ENCODE results near the gene KLHL22. TPM values are rescaled to one million over a fixed set of nuclear protein-coding genes. Genes with fewer than 3 reads are reported as not detected.

The KLHL22 gene
- total and polyA plus RNA-seq, 4 donors: 2.0 to 20.3 (median 8.7) TPM

- Histone ChIP-seq H3K4me3 (ENCODE audit: low read depth in 1 of 3, low read length in 3 of 3) (no peak overlapping the region), H3K27ac (ENCODE audit: low read depth in 1 of 2, low read length in 2 of 2) (no peak overlapping the region), H3K27me3 (ENCODE audit: control insufficient read depth in 4 of 4, insufficient read depth in 4 of 4, low read length in 3 of 4) (no peaks in the 10 kb centered on the region), H3K9me3 (ENCODE audit: control insufficient read depth in 4 of 4, low read length in 3 of 4) (no peaks in the 10 kb centered on the region), H3K36me3 (ENCODE audit: control insufficient read depth in 4 of 4, insufficient read depth in 3 of 4, low read depth in 1 of 4, low read length in 3 of 4) (no peaks in the 10 kb centered on the region), H3K4me1 (ENCODE audit: control insufficient read depth in 4 of 4, insufficient read depth in 4 of 4, low read length in 3 of 4) (peaks cover 4 to 23% (median 15%) of the 10 kb centered on the region in 4 donors), H3K9ac (ENCODE audit: low read depth in 1 of 2, low read length in 2 of 2) (no peak overlapping the region)
- no peak for DNase-seq (ENCODE audit: low spot score)
- WGBS: 79% methylated on average over 2 of the region's 2 CpGs
- no peak for TF ChIP-seq HNF4A (conservative IDR thresholded peaks at IDR 0.05)
- TF ChIP-seq JUND (IDR thresholded peaks at IDR 0.05): no peak
- no peak for TF ChIP-seq RXRA (IDR thresholded peaks at IDR 0.05)
- TF ChIP-seq, protein P1, sequence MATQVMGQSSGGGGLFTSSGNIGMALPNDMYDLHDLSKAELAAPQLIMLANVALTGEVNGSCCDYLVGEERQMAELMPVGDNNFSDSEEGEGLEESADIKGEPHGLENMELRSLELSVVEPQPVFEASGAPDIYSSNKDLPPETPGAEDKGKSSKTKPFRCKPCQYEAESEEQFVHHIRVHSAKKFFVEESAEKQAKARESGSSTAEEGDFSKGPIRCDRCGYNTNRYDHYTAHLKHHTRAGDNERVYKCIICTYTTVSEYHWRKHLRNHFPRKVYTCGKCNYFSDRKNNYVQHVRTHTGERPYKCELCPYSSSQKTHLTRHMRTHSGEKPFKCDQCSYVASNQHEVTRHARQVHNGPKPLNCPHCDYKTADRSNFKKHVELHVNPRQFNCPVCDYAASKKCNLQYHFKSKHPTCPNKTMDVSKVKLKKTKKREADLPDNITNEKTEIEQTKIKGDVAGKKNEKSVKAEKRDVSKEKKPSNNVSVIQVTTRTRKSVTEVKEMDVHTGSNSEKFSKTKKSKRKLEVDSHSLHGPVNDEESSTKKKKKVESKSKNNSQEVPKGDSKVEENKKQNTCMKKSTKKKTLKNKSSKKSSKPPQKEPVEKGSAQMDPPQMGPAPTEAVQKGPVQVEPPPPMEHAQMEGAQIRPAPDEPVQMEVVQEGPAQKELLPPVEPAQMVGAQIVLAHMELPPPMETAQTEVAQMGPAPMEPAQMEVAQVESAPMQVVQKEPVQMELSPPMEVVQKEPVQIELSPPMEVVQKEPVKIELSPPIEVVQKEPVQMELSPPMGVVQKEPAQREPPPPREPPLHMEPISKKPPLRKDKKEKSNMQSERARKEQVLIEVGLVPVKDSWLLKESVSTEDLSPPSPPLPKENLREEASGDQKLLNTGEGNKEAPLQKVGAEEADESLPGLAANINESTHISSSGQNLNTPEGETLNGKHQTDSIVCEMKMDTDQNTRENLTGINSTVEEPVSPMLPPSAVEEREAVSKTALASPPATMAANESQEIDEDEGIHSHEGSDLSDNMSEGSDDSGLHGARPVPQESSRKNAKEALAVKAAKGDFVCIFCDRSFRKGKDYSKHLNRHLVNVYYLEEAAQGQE (IDR thresholded peaks at IDR 0.05): no peak
- TF ChIP-seq FOXA2 (IDR thresholded peaks at IDR 0.05): no peak
- TF ChIP-seq HNF4G (IDR thresholded peaks at IDR 0.05): no peak
- TF ChIP-seq NR2F2 (IDR thresholded peaks at IDR 0.05): no peak
- no peak for TF ChIP-seq ZBTB33 (IDR thresholded peaks at IDR 0.05)
- no peak for TF ChIP-seq FOXA1 (IDR thresholded peaks at IDR 0.05)
- TF ChIP-seq, protein P2, sequence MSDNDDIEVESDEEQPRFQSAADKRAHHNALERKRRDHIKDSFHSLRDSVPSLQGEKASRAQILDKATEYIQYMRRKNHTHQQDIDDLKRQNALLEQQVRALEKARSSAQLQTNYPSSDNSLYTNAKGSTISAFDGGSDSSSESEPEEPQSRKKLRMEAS (IDR thresholded peaks at IDR 0.05): no peak
- TF ChIP-seq, protein P3, sequence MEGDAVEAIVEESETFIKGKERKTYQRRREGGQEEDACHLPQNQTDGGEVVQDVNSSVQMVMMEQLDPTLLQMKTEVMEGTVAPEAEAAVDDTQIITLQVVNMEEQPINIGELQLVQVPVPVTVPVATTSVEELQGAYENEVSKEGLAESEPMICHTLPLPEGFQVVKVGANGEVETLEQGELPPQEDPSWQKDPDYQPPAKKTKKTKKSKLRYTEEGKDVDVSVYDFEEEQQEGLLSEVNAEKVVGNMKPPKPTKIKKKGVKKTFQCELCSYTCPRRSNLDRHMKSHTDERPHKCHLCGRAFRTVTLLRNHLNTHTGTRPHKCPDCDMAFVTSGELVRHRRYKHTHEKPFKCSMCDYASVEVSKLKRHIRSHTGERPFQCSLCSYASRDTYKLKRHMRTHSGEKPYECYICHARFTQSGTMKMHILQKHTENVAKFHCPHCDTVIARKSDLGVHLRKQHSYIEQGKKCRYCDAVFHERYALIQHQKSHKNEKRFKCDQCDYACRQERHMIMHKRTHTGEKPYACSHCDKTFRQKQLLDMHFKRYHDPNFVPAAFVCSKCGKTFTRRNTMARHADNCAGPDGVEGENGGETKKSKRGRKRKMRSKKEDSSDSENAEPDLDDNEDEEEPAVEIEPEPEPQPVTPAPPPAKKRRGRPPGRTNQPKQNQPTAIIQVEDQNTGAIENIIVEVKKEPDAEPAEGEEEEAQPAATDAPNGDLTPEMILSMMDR (IDR thresholded peaks at IDR 0.05; ENCODE audit: low read depth, low read length, missing input control): no peak
- TF ChIP-seq TAF1 (conservative IDR thresholded peaks at IDR 0.05): no peak
- TF ChIP-seq YY1 (IDR thresholded peaks at IDR 0.05): no peak
- no peak for TF ChIP-seq SP1 (IDR thresholded peaks at IDR 0.05)
- no peak for TF ChIP-seq EGR1 (IDR thresholded peaks at IDR 0.05; ENCODE audit: low read depth in 2 of 2)
These were observed 99.7 kb downstream of the KLHL22 start for GRCh38 chr22:20395907-20396287.

DNA sequence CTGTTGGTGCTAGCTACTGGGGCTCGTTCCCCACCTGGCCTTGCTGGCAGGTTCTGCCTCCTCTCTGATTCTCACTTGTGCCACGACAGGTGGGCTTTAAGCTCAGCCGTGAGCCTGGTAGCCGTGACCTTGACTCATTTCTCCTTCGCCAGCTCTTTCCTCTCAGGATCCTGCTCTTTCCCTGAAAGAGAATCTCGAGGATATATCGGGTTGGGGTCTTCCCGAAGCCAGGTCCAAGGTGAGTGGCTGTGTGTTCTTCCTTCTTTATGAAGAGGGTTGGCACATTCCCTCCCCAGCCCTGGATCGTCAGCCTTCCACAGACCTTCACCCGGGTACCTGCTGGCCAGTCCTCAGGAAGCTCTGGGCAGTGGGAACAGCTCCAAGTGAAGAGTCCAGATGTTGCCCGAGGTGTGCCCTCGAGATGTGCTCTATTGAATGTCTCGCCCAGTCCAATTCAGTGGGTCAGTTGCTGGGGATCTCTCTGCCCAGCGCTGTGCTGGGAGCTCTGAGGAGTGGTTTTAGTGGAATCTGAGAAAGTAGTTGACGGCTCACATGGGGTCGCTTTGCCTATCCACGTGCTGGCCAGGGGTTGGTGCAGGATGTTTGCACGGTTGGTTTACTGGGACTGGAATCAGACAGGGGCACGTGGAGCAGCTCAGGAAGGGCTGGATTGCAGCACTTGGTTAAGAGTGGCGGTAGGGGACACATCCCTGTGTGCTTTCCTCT, 100.3 kb downstream of the KLHL22 start:
- H3K27ac ChIP-seq (ENCODE audit: low read depth in 1 of 2, low read length in 2 of 2): no peak overlapping the region
- no peak for TF ChIP-seq TAF1 (conservative IDR thresholded peaks at IDR 0.05)
- TF ChIP-seq EGR1 (IDR thresholded peaks at IDR 0.05; ENCODE audit: low read depth in 2 of 2): no peak
- no peak for DNase-seq (ENCODE audit: low spot score)
- no peaks in the 10 kb centered on the region for H3K36me3 ChIP-seq (ENCODE audit: control insufficient read depth in 4 of 4, insufficient read depth in 3 of 4, low read depth in 1 of 4, low read length in 3 of 4)
- H3K4me1 ChIP-seq (ENCODE audit: control insufficient read depth in 4 of 4, insufficient read depth in 4 of 4, low read length in 3 of 4): peaks cover 4 to 23% (median 15%) of the 10 kb centered on the region in 4 donors
- no peak overlapping the region for H3K9ac ChIP-seq (ENCODE audit: low read depth in 1 of 2, low read length in 2 of 2)
- no peaks in the 10 kb centered on the region for H3K27me3 ChIP-seq (ENCODE audit: control insufficient read depth in 4 of 4, insufficient read depth in 4 of 4, low read length in 3 of 4)
- no peak overlapping the region for H3K4me3 ChIP-seq (ENCODE audit: low read depth in 1 of 3, low read length in 3 of 3)
- 76% methylated on average over 20 of the region's 20 CpGs for WGBS
- no peaks in the 10 kb centered on the region for H3K9me3 ChIP-seq (ENCODE audit: control insufficient read depth in 4 of 4, low read length in 3 of 4)

Data from liver (tissue), 9 donors.